GM18909 (cell line): ENCODE measurements around the gene LAPTM5.
"Not testable (repeated sequence)": the region's sequence is repeated elsewhere in the genome, so short reads cannot be mapped to it uniquely, and the experiment has no call there.

ENCODE experiments used
- ATAC-seq: cut with Tn5 transposase; IDR thresholded peaks from one replicate; pipeline ENCODE4 v1.9.1; 2021; ENCODE audit warnings: mild to moderate bottlenecking; ENCODE audit not compliant: unreplicated experiment, poor library complexity

Gene LAPTM5

DNA sequence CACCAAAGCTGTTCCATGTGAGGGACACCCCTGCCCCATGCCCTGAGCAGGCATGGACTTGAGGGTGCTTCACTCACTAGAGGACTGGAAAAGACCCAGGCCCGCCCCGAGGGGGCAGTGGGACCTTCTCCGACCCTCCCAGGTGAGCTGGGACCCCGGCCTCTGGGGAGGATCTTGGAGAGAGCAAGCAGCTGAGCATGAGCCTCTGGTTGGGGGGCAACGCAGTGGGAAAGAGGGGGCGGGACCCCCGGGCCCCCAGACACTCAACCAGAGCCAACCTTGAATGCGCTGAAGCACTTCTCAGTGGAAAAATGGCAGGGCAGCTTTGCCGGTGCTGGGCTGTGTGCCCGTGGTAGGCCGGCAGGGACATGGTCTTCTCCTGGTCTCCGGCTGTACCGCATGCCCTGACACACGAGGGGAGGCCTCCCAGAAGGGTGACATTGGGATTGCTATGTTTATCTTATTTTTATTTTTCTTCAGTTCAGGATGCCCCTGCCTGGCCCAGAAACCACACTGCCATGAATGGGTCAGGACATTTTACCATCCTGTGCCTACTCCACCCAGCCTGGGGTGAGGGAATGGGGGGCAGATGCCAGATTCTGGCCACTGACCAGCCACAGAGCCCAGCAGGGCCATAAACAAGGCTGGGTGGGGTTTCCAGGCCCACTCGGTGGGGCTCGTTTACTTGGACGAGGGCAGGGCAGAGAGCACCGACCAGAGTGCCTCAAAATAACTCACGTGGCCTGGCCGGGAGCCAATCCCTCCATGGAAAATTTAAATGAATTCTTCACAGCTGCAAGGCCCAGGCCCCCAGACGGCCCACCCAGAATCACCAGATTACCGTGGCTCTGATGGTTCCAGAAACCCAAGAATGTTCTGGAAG lies 17.2 kb upstream of the LAPTM5 start:
- no peak for ATAC-seq

DNA sequence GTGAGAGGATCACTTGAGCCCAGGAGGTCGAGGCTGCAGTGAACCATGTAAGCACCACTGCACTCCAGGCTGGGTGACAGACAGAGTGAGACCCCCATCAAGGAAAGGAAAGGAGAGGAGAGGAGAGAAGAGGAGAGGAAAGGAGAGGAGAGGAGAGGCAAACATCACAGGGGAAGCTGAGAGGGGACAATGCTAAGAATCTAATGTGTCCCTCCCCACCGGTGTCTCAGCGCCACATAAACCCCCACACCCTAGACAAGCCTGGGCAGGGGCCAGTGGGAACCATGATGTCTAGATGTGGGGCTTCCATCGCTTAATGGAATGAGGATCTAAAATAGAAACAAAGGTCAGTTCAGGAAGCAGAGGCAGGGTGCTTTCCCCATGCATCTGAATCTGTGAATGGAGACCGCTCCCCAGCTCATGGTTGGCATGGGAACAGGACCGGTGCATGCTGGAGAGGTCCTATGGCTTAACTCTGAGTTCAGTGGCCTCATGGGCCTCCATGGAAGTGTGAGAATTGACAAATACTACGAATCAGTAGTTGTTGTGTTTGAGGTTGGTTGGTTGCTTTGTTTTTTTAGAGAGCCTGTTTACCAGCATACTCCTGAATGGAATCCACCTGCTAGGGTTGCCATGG lies 16.3 kb upstream of the LAPTM5 start:
- ATAC-seq, result no peak

DNA sequence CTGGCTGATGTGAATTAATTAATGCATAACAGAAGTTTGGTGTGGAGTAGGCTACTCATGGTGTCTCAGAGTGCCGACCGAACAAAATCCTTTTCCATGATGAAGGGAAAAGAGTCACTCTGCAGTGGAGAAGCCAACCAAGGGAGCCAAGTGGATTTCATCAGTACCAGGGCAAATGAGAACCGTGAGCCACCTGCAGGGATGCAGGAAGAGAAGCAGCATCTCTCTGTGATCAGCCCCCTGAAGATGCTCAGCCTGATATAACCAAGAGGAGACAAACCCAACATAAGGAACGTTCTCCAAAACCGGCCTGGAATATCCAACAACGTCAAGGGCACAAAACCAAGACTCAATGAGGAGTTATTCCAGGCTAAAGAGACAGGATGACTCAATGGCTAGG lies 13.4 kb upstream of the LAPTM5 start:
- ATAC-seq, result no peak

DNA sequence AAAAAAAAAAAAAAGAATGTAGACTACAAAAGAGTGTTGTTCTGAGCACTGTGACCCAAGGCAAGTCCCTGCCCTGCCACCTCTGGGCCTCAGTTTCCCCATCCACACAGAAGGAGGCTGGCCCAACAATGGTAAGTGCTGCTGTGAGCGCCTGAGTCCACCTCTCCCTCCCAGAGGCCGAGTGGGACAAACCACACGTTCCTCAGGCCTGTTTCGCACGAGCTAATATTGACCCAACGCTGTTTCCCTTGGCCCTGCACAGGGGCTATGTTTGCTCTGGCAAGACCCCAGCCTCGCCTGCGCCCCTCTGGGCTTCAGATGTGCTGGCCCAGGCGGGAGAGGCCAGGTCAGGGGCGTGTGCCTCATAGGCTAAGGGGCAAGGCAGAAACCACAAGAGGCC lies 12.6 kb upstream of the LAPTM5 start:
- ATAC-seq, result no peak

DNA sequence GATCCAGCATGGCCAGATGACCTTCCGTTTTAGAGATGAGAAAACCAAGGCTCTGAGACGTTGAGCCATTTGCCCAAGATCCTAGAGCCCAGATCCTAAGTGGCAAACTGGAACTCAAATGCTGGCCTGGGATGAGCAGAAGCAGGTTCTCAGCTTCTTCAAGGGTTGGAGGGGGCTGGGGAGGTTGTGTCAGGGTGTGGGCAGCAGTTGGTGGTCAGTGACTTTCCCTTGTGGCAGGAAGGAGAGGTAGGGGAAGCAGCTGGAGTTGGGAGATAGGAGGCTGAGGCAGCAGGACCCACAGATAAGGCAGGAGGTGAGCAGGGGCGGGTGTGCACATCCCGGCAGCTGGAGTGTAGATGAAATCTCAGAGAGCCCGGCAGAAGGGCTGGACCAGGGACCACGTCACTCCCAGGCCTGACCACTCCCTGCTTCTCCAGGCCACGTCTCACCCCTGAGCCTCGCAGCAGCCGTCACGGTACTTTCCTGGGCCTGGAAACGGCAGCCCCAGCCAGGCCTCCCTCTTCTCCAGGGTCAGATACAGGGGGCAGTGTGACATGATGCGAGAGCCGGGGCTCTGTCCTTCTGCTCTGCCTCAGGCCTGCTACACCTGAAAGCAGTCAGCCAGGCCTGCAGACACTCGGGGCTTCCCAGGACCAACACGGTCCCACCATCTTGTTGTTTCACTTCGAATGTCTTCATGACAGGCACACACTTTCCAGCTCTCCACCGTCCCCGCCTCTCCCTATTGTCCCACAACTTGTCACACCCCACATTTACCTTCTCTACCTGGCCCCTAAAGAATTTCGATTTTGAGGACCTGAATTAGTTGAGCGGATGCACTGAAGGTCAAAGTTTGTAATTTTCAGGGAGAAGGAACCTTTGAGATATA lies 11.5 kb upstream of the LAPTM5 start:
- ATAC-seq, result no peak

DNA sequence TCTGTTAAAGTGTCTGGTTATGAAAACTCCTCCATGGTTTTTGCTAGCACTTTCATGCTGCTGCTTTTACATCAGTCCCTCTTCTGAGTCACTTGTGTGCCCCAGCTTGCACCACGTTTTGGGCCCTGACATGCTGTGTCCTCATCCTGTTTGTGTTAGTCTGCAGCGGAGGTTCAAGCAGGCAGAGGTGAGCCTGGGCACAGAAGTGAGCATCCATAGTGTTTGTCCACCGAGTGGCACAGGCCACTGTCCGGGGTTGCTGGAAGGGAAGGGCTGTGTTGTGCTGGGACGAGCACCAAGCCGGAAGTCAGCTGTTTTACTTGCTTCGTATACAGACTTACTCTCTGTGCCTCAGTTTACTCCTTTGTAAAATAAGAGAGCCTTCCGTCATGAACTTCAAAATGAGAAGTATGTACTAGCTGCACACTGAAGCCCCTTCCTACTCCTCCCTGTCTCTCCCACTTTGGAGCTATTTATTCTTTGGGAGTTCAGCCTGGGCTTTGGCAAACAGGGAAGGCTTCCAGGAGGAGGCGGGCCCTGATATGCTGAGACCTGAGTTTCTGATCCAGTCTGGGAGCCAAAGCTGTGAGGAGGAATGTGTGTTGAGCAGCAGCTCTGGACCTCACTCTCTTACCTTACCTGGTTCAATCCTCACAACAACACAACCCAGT lies 10.7 kb upstream of the LAPTM5 start:
- no peak for ATAC-seq

DNA sequence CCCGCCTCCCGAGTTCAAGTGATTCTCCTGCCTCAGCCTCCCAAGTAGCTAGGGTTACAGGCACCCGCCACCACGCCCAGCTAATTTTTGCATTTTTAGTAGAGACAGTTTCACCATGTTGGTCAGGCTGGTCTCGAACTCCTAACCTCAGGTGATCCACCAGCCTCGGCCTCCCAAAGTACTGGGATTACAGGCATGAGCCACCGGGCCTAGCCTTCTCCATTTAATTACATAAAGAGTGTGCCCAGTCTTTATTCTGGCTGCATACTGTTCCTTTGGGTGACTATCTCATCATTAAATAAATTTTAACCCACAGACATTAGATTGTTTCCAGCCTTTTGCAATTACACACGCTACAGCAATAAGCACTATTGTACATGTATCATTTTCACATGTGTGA lies 9.4 kb upstream of the LAPTM5 start:
- ATAC-seq, result not testable (repeated sequence)

DNA sequence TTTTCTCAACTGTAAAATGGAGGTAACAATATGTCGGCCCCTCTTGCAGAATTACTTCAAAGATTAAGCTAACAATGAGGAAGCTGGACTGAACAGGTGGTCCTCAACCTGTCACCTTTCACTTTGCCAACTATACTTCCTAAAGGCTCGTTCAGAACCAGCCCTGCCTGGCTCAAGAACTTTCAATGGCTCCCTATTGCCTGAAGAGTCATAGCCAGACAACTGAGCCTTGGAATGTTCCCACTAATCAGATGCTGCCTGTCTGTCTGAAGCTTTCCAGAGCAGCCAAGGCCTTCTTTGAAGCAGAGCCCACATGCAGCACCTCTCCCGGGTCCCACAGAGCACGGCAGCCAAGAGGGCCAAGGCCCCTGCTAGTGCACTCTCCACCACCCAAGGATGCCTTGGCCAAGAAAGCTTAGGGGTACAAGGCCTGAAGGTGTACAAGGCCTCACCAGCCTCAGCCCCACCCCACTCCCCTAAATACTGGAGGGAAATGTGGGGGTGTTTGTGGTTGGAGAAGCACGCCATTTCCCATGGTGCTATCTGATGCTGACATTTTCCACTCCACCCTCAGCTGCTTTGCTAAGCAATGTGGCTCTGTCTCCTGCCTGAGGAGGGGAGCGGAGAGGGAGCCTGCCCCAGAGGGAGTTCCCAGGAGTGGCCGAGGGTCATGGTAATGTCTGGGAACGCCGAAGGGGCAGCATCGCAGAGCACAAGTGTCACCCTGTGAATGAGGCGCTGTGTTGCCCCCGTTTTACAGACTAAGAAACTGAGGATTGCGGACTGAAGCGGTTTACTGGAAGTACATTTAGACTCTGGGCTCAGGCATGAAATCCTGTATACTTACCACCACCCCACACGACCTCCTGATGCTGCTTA lies 8.2 kb upstream of the LAPTM5 start:
- ATAC-seq, result no peak

DNA sequence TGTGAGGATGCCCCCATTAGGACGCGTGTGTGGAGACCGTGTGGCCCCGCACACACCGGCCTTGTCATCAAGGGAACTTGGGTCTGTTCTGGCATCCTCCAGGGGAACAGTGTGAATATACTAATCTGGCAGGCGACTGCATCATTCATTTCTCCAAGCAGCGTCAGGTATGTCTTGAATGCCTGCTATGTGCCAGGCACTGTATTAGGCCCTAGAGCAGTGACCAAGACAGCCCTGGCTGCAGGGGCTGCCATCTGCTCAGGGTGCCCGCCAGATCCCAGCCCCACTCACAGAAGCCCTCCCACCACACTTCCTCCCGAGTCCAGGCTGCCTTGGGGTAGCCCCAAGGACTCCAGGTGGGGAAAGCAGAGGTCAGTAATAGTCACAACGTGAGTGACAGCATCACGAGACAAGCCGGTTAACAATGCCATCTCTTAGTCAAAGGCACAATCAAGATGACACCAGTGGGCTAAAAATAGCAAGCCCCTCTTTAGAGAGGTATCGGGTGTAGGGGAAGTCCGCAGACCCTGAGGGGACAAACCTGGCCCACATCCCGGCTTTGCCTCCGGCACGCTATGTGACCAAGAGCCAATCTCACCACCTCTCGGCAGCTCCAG lies 7.5 kb upstream of the LAPTM5 start:
- ATAC-seq, result peak; percentile 39

DNA sequence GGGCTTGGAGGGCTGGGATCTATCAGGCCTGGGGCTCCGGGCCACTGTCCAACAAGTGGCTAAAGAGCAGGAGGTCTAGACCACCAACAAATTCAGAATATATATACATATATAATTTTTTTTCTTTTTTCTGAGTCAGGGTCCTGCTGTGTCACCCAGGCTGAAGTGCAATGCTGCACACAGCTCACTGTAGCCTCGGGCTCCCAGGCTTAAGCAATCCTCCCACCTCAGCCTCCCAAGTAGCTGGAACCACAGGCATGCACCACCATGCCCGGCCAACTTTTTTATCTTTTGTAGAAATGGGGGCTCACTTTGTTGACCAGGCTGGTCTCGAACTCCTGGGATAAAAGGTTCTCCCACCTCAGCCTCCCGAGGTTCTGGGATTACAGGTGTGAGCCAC lies 6.8 kb upstream of the LAPTM5 start:
- ATAC-seq, result no peak

DNA sequence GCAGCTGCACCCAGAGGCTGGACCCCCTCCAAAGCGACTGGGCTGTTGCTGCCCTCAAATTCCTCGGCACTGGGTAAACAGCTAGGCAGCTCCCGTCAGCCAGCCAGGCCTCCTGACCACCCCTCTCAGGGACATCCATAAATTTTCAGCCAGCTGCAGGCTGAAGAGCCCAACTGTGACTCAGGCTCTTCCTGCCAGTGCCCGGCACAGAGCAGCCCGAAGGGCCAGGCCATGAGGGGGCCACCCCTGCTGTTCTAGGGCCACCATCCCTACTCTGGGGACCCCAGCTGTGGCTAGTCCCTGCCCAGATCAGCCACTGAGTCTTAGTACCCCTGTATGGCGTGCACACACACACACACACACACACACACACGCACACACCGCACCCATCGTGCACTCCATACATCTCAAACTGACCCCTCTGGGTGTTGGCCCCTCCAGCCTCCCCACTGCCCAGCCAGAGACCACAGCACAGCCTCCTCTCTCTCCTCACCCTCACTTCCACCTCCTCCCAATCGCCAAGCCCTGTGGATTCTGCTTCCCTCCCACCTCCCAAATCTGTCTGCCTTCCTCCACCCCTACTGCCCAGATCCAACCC lies 6.2 kb upstream of the LAPTM5 start:
- no peak for ATAC-seq

DNA sequence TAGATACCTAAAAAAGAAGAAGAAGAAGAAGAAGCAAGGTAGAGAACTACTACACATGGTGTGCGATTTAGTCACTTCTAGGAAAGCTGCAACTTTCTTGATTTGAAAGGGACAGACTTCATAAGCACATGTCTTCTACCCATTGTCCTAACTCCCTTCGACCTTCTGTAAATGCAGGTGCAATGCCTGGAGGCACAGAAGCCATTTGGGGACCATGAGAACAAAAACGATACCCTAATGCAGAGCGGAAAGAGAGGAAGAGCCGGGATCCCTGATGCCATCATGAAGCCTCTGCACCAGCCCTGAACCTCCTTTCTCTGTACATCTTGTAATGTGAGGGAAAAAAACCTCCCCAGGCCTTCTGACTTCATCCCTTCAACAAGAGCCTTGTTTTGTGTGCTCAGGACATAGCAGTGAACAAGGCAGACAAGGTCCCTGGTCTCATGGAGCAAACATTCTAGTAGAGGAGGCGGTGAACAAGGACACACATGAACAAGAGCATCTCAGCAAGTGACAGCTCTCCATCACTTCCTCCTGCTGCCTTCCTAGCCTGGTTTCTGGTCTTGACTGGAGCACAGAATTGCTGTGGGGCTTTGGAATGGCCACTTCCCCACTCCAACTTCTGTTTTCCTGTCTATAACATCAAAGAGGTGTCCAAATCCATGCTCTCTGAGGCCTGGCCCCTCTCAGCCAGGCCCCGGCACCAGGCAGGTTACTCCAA lies 5.5 kb upstream of the LAPTM5 start:
- no peak for ATAC-seq

DNA sequence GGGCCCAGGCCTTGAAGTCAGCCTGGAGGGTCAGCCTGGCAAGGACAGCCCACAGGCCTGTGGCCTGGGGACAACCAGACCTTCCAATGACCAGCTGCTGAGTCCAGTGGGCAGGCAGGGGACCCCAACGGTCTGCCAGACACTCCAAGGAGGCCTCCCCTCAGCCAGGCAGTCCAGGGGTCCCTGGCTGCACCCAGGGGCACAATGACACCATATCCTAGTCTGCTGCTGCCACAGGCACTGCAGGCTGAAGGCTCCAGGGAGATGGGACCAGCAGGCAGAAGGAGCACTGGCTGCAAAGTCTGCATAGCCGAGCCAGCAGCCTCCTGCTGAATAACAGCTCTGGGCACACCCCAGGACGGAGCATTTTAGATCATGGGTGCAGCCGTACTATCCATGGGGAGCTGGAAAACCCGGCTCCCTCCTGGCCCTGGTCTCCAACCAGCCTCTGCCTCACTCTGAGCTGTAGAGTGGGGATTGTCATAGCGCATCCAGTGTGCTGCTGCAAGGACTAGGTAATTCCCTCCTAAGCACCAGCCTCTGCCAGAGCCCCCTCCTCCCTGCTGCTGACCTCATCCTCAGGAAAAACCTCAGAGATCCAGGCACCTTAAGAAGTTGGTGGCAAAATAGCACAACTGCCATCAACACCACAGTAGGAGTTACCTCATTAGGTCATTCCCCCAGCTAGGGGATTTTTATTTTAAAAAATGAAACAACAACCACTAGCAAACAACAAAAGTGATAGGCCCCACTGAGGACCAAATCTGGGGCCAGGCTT lies 4.8 kb upstream of the LAPTM5 start:
- ATAC-seq, result no peak

DNA sequence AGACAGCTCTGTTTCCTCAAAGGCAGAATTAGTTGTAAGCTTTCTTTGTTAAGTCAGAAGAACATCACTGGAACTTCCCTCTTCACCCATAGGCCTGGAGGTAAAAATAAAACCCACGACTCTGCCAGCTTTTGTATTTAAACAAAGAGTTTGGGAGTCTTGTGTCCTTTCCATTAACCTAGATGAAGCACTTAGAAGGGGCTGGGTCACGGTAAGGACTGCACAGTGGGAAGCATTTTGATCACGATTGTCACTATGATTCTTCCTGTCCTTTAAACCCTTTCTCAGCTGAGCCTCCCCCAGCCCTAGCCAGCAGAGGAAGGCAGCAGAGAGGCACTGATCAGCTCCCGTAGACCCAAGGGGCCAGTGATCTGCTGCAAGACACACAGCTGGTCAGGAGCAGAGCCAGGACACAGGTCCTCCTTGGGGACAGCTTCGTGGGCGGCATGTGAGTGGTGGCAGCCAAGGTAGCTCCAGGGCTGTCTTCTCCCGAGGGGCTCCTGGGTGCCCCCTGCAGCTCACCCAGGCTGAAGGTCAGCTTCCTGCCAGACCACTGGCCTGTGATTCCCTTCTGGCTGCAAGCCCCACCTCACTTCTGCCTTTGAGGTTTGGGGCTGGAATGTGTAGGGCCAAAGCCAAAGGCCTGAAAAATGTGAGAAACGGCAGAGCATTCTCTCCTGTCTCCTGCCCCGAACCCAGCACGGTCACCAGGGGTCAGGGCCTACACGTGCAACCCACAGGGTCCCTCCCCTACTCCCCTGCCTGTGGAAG lies 4.0 kb upstream of the LAPTM5 start:
- no peak for ATAC-seq

DNA sequence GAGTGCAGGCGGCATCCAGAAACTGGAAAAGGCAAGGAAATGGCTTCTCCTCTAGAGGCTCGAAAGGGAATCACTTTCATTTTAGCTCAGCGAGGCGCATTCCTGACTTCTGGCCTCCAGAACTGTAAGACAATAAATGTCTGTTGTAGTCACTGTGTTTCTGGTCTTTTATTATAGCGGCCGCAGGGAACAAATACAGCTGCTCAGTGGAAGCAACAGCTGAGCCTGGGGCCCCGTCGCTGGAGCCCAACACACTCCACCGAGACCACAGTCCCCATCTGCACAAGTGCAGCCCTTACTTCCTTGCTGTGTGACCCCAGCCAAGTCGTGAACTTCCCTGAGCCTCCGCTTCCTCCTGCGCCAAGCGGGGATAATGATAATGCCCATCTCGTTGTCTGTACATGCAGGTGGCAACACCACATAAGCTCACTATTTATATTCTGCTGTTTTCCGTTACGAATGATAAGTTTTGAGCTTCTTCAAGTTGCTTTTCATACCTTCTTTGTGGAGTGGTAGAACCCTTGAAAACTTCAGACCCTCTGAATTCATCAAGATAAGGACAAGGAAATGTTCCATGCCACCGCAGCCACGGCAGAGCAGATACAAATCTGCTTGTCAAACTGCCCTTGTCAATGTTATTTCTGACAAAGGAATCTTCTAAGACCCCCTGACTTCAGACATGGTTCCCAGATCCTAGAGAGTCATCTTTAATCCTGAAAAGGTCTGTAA lies 3.2 kb upstream of the LAPTM5 start:
- no peak for ATAC-seq

DNA sequence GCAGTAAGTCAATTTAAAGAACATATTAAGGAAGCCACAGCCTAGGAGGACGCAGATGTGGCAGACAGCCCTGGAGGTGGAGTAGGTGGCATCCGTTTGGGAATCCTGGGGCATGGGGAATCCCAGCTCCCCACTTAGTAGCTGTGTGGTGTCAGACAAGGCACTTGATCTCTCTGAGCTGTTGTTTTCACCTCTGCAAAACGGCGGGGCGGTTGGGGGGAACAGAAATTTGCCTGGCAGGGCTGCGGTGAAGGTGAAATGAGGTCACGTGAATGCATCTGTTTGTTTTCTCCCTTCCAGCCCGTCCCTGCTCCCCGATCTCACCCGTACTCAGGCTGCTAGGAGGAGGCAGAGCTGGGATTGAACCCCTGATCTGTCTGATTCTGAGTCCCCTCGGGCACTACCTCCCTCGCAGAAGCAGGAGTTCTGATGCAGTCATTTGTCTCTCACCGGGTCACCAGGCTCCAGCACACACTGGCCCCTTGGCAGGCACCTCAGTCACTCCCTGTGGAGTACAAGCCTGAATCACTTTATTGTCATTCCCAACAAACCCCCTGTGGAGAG lies 2.2 kb upstream of the LAPTM5 start:
- ATAC-seq, result no peak
